Head of caudate nucleus (tissue), 42 donors: ENCODE results near the gene NOS2.
"Not testable (repeated sequence)": the region's sequence is repeated elsewhere in the genome, so short reads cannot be mapped to it uniquely, and the experiment has no call there.

ENCODE experiments used
- DNase-seq, 42 donors: peaks; one replicate each; pipeline versions ENCODE4 v3.0.0 to v3.0.0-alpha.2; 2020 to 2021; ENCODE audit warnings: mixed read lengths in 7 of 42
- intact Hi-C: fragments of 100-400 bp; cut with DNase I; formaldehyde crosslinking; loops from one replicate; pipeline ENCODE4 v1.15.0; 2022

Gene NOS2

DNA sequence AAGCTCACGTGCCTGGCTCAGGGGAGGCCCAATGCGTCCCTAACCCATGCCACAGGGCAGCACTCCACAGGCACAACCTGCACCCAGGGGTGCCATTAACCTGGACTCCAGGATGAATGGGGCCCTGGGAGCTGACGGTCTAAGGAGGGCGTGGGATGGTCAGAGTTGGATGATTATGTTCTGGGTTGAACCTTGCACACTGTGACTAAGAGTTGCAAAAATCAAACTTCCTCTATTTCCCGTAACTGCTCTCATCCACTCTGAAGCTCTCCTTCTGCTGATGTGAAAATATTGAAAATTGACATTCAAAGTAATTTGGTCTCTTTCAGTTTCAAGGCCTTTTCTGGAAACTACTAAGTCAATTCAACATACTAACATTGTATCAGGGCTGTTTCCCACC is 54.0 kb downstream of the NOS2 start:
- DNase-seq, intact Hi-C loops: not testable (repeated sequence)

DNA sequence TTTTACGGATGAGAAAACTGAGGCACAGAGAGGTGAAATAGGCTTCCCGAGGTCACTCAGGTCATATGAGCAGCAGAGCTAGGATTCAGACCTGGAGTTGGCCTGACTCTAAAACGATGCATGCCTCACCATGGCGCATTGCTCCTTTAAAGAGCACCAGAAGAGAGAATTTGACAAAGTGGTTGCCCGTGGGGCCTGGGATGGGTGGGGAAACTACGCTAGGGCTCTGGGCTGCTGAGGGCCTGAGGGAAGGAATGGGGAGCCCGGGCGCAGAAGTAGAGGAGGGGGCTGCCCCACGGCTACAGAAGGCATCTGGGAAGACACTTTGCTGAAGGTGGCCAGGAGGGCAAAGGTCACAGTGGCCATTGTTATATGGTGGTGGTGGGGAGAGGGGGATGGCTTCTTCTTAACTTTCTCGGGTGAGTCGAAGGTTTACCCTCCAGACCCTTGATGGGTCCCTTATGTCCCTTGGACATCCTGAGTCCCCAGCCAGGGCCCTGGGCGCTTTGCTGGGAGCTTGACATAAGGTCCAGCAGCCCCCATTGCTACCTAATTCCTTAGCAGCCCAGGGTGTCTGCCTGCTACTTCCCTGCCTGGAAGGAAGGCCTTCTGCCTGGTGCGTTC is 55.0 kb downstream of the NOS2 start:
- intact Hi-C loops, DNase-seq: not testable (repeated sequence)

DNA sequence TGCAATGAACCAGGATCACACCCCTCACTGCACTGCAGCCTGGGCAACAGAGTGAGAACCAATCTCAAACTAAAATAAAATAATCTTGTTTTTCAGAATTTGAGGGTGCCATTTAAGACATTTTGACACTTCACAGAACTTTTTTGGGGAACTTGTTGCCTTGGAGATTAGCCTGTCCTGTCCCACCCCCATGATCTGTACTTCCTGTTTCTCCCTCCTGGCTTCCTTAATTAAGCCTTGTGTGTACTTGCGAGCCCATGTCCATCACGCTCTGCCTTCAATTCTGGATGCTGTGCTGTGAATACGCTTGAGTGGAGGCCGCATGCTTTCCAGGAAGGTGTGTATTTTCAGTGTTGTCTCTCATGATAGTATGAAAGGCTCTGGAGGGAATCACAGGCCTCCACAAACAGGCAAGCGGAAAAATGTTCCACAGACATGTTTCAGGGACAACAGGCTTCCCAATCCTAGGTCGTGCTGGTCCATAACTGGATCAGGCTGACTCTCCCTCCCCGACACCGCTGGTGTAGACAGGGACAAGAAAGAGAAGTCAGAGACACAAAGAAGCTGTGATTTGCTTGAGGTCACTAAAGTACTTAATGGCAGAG is 56.9 kb downstream of the NOS2 start:
- peak in 2 of 42 donors; percentile 7 to 21 for DNase-seq
- intact Hi-C loops: no loop called here

DNA sequence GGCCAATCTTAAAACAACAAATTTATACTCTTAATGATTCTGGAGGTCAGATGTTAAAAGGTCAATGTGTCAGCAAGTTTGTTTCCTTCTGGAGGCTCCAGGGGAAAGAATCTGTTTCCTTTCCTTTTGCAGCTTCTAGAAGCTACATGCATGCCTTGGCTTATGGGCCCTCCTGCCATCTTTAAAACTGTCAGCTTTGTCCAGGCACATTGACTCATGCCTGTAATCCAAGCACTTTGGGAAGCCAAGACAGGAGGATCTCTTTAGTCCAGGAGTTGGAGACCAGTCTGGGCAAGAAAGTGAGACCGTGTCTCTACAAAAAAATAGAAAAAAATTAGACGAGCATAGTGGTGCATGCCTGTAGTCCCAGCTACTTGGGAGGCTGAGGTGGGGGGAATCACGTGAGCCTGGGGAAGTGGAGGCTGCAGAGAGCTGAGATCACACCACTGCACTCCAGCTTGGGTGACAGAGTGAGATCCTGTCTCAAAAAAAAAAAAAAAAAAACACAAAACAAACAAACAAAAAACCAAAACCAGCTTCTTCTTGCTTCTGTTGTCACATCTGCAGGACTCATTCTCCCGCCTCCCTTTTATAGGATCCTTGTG is 58.3 kb downstream of the NOS2 start:
- peak in 1 of 42 donors; percentile 25 for DNase-seq
- intact Hi-C loops: no loop called here

DNA sequence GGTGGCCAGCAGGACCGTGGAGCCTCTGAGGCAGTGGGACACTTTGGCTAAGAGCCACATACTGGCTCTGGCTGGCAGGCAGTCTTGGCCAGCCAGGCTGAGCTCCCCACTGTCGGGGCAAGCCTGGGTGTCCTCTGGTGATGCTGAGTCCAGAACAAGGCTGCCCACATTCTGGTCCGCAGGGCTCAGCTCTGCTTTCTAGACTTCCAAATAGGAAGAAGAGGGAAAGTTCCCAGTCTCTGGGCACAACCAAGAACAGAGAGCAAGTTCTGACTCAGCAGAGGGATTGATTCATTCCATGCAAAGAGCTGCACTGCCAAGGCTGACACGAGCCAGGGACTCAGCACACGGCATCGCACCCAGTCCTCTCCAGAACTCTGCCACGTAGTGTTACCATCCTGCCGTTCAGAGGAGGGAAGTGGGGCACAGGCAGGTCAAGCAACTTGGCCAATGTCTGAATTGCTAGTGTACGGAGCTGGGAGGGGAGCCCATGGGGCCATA is 58.9 kb downstream of the NOS2 start:
- intact Hi-C loops: no loop called here
- DNase-seq: peak in 3 of 42 donors; percentile 12 to 59 (median 21)

DNA sequence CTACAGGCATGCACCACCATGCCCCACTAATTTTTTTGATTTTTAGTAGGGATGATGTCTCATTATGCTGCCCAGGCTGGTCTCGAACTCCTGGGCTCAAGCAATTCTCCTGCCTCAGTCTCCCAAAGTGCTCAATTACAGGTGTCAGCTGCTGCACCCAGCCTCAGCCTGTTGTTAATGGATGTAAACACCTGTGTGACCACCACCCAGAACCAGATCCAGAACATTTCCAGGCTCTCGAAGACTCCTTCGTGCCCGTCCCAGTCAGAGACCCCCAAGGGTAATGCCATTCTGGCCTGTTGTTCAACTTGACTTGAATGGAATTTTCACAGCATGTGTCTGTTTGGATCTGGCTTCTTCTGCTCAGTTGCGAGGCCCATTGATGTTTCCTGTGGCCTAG is 59.8 kb downstream of the NOS2 start:
- intact Hi-C loops: not testable (repeated sequence)
- DNase-seq: peak in 1 of 42 donors; percentile 22

DNA sequence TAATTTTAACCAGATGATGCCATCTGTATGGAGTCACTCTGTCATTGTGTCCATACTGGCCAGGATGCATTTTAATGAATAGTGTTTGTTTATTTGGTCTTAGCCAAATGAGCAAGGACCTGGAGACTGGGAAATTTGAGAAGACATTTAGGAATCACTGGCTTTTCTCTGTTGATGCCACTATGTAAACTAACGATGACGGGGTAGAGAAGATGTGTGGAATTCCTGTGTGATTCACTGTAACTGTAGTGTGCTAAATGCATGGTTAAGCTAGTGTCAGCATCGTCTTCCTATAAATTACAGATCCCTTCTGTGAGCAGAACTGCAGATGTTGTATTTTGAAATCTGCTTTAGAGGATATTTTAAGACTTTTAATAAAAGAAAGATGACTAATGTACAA is 66.6 kb downstream of the NOS2 start:
- intact Hi-C loops: no loop called here

DNA sequence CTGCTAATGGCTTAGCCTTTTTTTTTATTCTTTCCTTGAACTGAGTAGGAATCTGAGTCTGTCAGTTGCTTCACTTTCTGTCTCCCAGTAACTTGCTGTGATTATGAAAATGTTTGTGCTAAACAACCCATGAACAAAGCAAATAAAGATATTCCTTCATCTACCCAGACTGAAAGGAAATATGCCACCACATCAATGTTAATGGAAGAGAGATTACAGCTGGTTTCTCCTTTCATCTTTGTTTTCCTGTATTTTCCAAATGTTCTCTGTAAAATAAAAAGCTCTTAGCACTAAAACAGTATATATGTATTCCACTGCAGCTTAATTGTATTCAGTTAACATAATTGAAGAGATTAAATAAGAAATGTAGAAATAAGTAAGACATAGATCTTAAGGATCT is 67.6 kb downstream of the NOS2 start:
- DNase-seq, intact Hi-C loops: not testable (repeated sequence)

More for the DNA sequence above, 66.6 kb downstream of the NOS2 start:
- DNase-seq: no peak

DNA sequence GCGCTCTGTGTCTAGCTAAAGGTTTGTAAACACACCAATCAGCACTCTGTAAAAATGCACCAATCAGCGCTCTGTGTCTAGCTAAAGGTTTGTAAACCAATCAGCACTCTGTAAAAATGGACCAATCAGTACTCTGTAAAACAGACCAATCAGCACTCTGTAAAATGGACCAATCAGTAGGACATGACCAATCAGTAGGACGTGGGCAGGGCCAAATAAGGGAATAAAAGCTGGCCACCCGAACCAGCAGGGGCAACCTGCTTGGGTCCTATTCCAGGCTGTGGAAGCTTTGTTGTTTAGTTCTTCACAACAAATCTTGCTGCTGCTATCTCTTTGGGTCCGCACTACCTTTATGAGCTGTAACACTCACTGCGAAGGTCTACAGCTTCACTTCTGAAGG is 74.3 kb downstream of the NOS2 start:
- intact Hi-C loops: not testable (repeated sequence)

DNA sequence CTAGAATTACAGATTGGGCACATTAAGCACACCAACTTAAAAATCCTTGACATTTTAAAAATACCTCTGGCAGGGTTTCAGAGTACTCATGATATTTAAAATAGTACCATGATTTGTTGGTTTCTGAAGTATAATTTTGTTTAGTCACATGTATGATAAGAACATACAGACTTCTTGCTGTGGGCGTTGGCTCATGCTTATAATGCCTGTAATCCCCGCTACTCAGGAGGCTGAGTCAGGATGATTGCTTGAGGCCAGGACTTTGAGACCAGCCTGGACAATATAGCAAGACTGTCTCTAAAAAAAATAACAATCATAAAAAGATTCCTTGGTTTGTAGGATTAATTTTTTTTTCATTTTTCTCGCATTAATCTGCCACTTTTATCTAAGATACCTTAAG is 78.5 kb downstream of the NOS2 start:
- intact Hi-C loops: no loop called here
- no peak for DNase-seq

More for the DNA sequence above, 74.3 kb downstream of the NOS2 start:
- DNase-seq: not testable (repeated sequence)
